IPS-NIHi7 (cell line): ENCODE results near the gene NOP9.

Source experiments
- DNase-seq: peaks from one replicate; pipeline ENCODE4 v3.0.0; 2012; ENCODE audit warnings: mixed read lengths; ENCODE audit errors: extremely low spot score

Gene NOP9

DNA sequence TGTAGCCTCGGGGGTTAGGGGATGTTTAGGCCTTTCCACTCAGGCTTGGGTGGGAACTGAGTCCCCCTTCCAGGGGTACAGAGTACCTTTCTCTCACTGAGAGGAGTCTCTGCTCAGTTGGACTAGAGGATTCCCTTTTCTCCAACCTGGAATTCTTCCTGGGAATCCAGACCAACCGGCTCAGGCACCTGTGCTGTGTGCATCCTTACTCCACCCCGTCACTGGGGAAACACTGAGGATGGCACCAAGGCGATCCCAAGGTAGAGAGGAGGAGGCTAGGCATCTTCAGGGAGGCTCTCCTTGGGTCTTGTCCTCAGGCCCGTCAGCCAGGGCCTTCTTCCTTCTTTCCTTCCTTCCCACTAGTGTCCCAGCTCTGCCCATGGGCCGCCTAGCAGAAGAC, 35.8 kb upstream of the NOP9 start:
- DNase-seq = no peak

DNA sequence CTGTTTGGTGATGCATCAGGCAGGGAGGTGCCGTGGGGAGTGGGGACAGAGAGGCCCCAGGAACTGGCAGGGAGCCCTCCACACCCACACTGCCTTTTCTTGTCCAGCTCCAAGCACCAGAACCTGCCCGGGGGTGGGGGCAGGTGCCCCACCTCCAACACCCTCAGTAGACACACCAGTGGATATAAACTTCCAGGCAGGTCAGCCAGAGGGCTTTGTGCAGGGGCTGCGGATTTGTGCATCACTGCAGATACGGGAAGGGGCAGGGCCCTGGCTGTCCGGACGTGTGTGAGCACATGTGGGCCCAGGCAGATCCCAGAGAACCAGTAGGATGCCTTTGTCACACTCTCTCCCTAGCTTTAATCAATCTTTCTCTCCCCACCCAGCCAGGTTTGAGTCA, 35.4 kb upstream of the NOP9 start:
- DNase-seq = no peak

DNA sequence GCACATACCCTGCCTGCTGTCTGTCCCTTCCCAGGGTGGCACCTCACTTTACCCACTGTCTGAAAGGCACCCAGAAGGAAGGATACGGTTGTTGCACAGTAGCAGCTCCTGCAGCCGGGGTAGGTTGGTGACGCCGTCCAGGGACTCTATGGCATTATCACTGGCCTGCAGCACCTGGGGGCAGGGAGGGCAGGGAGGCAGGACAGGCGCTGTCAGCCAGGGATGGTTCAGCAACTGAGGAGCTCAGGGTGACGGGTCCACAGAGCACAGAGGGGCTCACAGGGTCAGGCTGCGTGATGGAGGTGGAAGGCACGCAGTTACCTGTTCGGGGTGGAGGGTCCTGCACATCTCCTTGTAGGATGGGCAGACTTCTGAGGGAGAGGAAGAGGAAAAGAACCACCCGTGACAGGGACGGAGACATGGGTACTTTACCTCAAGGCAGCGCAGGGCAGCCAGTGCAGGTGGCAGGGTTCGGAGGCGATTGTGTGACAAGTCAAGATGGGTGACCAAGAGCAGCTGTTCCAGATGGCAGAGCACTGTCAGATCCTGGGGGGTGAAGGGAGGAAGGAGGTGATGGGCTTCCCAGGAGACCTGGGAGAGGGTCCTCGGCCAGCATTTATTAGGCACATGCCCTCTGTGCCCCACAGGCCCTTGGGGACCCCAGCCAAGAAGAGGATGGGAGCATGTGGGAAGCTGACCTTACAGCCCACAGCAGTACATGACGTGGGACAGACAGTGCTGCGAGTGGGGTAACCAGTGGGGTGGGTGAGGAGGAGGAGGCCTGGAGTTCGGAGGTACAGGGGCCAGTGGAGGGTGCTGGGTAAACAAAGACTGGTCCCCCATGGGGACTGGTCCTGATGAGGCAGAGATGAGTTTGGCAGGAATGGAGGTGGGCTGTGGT, 33.1 kb upstream of the NOP9 start:
- no peak for DNase-seq

DNA sequence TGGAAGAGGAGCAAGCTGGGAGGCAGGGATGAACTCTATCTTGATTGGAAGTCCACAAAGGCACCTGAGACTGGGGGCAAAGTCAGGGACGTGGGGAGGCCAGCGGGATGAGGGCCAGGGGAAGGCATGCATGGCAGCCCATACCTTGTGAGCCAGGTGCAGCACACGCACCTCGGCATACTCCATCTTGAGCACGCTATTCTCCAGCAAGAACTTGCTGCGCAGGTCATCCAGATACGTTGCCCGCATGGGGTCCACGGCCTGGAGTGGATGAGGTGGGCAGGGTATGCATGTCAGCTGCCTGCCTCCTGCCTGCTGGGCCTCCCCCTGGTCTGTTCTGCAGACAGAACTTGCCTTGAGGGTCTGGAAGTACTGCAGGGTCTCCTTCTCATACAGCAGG, 32.1 kb upstream of the NOP9 start:
- DNase-seq = no peak

DNA sequence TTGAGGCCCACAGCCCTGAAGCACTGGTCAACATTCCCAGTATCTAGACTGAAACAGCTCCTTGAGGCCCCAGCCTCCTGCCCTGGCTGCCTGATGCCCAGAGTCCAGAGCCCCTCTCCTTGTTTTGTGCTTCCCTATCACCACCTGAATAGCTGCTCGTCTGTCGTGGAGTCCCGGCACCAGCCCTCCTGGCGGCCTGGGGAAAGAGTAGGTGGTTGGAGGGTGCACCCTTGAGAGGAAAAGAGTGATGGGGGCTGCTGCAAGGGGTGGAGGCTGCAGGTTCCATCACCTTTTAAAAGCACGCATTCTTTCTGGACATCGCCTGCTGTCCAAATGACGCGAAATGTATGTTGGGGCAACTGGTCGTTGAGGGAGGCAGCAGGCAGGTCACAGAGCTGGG, 31.4 kb upstream of the NOP9 start:
- DNase-seq = no peak

DNA sequence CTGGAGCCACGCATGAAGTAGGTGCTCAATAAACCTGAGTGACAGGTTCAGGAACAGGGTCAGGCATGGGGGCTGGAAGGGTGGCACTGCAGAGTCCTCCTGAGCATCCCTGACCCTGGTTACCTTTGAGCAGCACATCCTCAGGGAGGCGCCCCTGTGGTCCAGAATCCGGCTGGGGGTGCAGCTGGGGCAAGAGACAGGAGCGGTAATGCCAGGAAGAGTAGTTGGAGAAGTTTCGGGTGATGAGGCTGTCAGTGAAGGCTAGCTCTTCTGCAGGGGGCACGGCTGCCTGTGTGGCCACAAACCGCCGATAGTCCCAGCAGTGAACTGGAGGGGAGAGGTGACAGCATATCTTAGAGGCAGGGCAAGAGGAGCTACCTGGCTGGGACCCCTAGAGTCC, 30.3 kb upstream of the NOP9 start:
- no peak for DNase-seq

DNA sequence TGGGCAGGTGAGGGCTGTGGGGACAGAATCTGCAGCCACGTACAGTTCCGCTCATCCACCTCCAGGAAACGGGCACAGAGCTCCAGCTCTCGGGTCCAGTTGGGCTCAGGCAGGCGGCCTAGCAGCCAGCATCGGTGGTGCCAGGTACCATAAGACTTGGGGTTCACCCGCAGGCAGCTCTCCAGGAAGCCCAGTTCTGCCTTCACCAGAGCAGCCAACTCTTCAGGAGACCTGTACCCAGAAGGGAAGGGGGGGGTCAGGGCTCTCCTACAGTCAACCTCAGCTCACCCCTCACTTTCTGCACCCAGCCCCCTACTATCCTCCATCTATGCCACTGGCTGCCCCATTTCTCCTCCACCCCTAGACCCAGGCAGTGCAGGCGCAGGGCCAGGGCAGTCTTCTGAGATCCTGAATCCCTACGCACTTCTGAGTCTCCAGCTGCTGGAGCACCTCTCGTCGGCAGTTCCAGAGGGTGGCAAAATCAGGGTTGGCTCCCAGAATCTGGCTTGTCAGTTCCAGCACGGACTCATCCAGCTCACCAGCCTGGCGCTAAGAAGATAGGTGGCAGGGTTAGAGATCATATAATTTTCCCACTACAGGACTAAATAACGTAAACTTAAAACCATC, 29.6 kb upstream of the NOP9 start:
- no peak for DNase-seq

DNA sequence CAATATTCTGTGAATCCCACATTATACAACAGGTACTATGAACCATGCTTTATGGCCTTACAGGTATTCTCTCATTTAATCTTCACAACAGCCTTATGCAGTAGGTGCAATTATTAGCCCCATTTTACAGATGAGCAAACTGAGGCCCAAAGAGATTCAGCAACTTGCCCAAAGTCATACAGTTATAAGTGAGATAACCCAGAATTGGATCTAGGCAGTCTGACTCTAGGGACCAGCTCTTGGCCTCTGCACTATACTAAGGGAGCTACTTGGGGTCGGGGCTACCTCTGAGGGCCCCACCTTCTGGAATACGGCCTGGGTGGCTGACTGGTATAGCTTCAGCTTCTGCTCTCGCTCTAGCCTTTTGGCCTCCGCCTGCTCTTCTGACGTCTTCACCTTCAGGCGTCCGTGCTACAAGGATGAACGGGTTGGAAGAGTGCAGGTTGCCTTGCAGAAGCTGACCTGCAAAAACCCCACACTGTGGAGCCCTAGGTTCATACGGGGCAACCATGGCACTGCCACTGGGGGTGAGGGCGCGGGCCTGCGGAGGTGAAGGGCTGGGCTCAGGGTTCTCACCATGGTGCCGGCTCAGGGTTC, 29.0 kb upstream of the NOP9 start:
- DNase-seq = no peak

DNA sequence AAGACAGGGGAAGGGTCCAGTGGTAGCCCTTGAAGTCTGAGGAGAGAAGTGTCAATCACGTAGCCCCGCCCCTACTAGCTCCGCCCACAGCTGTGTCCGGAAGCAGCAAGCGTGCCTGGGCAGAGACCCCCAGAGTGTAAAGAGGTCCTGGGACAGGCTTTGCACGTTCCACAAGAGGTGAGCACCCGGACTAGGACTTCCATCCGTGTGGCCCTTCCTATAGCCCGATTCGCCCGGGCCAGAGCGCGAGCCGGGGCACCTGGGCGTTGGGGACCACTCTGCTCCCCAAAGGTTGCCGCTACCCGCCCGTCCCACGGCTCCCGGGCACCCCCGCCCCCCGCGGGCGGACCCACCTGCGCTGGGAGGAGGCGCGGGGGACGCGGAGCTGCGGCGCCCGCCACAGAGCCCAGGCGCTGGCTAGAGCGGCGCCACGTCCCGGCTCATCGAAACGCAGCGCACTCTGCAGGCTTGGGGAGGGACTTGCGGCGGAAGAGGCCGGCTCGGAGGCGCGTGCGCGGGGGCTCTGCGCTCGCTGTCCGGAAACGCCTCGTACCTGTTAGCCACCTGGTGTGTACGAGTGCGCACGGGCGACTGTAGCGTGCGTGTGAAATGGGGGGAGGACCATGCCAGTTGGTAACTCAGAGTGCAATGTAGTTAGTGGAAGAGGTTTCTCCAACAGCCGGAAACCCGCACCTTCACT, 28.4 kb upstream of the NOP9 start, which contains the start of gene RABGGTA:
TSS of gene RABGGTA (minus strand) at position 464 of the 700 bp plus-strand sequence. CDS start 482 bp downstream, outside the sequence.
- peak; percentile 99 for DNase-seq

DNA sequence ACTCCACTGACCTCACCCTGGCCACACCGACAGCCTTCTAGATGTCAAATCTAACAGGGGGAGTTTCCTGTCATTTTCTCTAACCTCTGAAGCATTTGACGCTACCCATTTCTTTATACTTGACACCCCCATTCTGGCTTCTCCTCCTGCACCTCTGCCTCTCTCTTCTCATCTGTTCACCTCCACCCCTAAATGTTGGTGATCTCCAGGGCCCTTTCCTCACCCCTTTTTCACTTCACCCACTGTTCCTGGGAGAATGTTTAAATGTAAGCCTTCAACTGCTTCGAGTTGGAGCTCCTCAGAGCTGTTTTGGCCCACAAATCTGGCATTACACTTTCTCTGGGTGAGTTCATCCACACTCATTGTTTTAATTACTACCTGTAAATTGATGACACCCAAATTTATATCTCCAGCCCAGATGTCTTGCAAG, 27.8 kb upstream of the NOP9 start:
- DNase-seq = no peak

DNA sequence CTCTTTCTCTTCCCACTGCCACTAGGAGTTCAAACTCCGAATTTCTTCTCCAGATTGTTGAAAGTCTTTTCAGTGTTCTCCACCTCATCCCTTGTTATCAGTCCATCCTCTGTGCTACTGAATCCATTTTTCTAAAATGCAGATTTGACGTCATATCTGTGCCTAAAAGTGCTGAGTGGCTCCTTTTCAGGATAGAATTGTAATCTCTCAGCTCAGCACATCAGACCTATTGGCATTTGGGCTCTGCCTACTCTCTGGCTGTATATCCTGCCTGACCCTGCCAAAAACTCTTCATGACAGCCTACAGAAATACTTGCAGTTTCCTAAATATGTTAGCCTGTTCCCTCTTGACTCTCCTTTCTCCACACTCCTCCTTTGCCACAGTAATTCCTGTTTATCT, 27.2 kb upstream of the NOP9 start:
- DNase-seq = no peak

DNA sequence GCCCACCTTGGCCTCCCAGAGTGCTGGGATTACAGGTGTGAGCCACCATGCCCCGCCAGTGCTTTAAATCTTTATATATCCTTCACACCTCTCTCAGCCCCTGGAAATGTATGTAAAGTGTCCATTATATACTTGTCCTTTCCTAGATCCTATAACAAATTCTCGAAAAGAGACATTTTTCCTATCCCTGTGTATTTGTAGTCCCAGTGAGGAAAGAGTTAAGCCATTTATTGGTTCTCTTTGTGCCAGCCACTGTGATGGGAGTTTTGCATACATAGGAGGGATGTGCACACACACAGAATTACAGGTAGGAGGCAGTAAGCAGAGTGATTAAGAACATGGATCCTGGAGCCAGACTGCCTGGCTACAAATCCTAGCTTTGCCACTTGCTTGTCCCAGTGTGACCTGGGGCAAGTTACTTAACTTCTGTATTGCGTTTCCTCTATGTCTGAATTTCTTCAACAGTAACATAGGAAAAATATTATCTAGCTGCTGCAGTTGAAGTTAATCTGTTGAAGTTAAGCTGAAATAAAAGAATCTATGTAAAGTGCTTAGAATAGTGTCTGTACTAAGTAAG, 26.1 kb upstream of the NOP9 start:
- no peak for DNase-seq

DNA sequence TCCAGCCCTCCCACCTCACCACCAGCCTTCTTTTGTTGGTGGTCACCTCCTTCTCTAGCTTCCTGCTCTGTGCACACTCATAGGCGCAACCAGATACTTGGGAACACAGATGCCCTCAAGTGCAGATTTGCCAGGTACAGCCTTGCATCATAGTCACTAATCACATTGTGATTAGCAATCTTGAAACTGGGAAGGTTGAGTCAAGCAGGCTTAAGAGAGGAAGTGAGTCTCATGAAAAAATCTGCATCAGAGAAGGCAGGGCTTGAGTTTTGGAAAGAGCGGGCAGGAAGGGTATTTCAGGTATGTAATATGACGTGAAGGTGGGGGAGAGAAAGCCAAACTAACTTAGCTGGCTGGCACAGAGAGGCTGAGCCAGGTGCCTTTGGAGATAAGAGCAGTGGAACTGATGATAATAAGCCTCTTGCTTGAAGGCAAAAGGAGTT, 25.5 kb upstream of the NOP9 start:
- DNase-seq = no peak

DNA sequence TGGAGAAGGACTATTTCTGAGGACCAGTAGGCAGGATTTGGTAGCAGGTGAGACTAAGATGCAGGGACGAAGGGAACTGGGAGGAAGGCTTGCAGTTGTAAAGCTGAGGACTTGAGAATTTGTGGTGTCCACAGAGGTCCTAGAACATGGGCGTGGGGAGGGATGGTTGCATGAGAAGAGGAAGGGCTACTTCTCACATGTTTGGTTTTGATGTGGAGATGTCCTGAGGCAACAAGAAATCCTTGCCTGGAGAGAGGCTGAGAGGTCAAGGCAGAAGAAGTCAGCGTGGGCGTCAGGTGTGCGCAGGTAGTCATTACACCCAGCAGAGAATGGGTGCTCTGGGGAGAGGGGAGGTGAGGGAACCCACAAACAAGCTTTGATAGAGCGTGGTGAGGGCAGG, 22.6 kb upstream of the NOP9 start:
- DNase-seq = no peak

DNA sequence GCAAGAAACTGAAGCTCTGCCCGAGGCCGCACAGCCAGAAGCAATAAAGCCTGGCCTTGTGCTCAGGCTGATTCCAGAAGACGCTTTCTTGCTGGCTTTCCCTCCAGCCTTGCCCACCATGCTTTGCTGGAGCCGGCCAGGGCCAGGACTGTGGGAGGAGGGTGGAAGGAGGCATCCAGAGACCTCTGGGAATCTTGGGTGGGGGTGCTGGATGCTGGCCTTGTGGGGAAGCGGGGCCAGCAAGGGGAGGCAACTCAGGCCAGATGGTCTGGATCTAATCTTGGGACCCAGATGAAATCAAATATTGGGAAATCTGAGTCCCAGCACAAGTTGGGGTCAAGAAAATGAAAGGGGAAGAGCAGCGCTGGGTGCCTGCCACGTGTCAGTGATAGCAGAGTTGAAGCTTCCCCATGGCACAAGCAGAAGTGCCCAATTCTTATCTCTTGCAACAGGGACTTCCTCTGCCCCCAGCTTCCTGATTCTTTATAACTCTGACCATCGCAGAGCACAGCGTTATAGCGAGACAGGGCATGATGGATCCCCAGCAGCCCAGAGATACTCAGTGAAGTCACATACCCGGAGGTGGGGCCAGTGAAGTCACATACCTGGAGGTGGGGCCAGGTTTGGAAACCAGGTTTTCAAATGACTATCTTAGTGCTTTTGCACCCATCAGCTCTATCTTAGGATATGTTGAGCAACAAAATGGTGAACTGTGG, 21.9 kb upstream of the NOP9 start:
- no peak for DNase-seq

DNA sequence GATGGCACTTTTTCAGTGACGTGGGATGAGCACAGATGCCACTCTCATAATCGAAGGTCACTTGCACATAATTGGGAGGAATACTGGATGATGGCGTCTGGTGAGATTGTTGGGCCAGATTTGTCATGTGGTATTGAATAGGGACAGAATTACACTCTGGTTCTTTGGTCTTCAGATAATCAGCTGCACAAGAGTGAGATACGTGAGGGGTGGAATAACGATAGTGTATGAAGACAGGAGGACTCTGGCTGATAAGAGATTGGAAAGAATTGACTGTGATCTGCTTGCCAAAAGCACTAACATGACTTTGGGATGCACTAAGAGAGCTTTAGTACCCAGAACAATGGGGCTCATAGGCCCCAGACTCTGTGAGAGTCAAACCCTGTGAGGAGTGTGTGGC, 21.2 kb upstream of the NOP9 start:
- DNase-seq = no peak

DNA sequence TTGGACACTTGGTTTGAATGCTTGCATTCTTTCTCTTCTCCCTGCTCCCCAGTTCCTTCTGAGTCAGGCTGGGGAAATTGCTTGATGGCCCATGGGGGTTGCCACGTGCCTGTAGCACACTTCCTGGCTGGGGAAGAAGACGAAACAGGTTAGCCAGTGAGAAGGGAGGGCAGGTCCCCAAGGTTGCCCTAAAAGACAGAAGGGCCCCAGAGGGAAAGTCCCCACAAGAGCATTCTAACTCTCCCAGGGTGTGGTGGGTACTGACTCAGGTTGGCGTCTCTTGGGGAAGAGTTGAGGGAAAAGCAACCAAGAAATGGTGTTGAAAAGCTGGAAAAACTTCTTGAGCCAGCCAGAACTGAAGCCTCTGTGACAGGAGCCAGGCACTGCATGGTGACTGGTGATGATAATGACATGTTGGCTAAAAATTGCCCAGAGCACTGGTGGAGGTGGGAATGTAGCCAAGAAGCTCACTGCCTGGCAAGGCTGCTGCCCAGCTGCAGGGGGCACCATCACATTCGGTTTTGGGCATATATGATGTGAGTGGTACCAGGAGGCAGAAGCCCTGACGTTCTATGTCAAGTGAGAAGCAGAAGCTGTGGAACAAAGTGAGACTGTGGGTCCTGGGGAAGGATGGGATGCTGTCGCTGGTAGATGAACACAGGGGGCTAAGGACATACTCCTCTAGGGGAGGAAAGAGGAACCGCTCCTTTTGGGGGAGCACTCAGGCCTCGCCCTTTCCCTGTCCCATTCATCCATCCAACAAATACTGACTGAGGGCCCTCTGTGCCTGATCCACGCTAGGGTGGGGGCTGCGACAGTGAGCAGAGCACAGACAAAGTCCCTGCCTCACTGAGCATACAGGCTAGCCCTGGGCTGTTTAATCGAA, 20.1 kb upstream of the NOP9 start:
- no peak for DNase-seq

DNA sequence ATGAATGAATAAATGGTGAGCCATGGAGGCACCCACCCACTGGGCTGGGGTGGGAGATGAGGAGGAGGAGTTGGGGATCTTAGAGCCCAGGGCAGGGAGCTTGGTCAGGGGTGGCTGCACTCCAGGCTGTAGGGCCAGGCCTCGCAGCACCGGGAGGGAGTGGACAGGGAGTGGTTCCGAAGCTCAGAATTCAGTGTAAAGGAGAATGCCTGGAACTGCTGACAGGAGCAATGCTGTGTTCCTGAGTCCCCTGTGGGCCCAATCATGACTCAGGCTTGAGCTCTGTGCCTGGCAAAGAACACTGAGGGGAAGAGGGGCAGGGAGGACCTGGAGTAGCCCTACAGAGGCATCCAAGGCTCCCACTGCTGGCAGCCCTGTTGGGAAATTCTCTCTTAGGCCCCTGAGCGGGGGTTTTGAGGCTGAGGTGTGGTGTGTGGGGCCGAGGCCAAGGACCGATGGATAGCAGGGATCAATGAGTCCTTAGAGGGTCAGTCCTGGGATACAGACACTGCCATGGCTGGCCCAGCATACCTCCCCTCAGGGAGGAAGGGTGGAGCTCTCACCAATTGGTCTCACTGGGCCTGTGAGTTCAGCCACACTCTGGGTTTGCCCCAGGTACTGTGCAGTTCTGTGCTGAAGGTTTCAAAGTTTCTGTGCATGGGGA, 18.7 kb upstream of the NOP9 start:
- no peak for DNase-seq

DNA sequence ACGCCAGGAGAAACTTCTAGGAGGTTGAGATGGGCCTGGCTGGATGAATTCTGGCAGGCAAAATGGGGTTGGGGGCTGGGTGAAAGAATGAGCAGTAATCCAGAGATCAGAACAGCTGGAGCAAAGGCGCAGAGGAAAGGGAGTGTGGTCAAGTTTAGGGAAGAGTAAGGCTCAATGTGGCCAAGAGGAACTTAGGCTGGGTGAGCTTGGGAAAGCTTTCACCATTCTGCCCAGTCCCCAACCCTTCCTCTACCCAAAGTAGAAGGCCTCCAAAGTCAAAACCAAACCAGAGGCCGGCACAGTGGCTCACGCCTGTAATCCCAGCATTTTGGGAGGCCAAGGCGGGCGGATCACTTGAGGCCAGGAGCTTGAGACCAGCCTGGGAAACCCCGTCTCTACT, 18.0 kb upstream of the NOP9 start:
- DNase-seq = no peak

DNA sequence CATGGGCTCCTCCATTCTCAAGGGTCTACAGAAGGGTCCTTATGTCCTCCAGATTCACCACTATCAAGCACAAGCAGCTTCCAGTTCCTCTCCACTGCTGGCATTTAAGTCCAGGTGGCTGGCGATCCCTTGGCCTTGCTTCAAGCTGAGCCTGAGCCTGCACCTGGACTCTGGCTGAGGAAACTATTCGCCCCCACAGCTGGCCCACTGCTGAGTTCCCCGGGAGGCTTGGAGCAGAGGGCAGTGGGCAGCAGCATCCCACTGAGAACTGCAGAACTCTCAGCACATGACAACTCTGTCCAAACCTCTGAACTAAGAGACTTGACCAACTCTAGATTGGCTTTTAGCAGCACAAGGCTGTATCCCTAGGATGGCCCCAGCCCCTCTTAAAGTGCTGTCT, 16.9 kb upstream of the NOP9 start:
- DNase-seq = no peak
